ENCODE results near the gene MYO18B.

Gene MYO18B

DNA sequence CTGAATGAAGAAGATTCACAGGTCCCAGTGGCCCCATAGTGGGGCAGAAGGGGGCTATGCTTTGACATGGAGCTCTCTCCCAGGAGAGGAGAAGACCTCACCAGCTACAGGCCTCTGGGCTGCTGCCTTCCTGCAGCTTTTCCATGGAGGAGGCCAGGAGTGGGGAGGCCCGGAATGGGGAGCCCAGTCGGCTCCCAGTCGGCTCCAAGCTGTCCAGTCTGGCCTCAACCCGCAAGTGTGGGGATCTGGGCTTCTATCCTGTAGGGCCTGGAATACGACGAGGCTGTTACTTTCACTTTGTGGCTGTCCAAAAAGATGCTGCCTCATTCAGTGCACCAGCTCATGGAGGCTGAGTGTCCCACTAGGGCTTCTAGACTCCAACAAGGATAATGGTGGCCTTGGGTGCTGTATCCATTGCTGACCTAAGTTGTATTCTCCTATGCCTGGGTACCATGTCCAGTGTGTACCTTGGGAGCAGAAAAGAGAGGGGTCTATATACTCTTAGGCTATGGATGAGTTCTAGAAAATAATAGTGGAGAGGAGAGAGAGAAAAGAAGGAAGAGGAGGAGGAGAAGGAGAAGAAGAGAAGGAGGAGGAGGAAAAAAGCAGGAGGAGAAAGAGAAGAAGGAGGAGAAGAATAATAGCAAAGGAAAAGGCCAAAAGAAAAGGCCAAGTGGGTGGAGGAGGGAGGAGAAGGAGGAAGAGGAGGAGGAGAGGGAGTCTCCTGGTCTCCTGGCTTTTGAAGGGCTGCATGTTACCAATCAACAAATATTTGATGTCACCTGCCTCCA, 1.1 kb downstream of the MYO18B start:
- Histone ChIP-seq H3K79me2 (ENCODE audit: insufficient read depth, low read length) (no peaks in the 10 kb centered on the region), H3K4me3 (ENCODE audit: insufficient read depth, low read length, poor library complexity, severe bottlenecking) (no peak overlapping the region), H2AFZ (ENCODE audit: low read depth, low read length, severe bottlenecking) (no peak overlapping the region), H3K9me3 (ENCODE audit: insufficient read depth, low read length) (no peaks in the 10 kb centered on the region), H3K27me3 (ENCODE audit: low read length) (no peaks in the 10 kb centered on the region), H3K27ac (ENCODE audit: low read depth, low read length) (no peak overlapping the region), H3F3A (ENCODE audit: insufficient read depth) (no peaks in the 10 kb centered on the region), H4K20me1 (ENCODE audit: low read depth, low read length) (no peaks in the 10 kb centered on the region), H3K9ac (ENCODE audit: low read length) (no peak overlapping the region), H3K4me2 (ENCODE audit: low read depth, low read length, poor library complexity, severe bottlenecking) (no peak overlapping the region), H3K36me3 (ENCODE audit: low read length) (no peaks in the 10 kb centered on the region), H3K9me2 (replicated peaks; ENCODE audit: insufficient read depth, low read length) (no peaks in the 10 kb centered on the region)
- TF ChIP-seq, protein P1, sequence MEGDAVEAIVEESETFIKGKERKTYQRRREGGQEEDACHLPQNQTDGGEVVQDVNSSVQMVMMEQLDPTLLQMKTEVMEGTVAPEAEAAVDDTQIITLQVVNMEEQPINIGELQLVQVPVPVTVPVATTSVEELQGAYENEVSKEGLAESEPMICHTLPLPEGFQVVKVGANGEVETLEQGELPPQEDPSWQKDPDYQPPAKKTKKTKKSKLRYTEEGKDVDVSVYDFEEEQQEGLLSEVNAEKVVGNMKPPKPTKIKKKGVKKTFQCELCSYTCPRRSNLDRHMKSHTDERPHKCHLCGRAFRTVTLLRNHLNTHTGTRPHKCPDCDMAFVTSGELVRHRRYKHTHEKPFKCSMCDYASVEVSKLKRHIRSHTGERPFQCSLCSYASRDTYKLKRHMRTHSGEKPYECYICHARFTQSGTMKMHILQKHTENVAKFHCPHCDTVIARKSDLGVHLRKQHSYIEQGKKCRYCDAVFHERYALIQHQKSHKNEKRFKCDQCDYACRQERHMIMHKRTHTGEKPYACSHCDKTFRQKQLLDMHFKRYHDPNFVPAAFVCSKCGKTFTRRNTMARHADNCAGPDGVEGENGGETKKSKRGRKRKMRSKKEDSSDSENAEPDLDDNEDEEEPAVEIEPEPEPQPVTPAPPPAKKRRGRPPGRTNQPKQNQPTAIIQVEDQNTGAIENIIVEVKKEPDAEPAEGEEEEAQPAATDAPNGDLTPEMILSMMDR (IDR thresholded peaks at IDR 0.05; ENCODE audit: insufficient read depth, low read length, poor library complexity, severe bottlenecking): no peak
- TF ChIP-seq EZH2phosphoT487 (conservative IDR thresholded peaks at IDR 0.05; ENCODE audit: low read length): no peak

- H3K9me2 ChIP-seq (replicated peaks; ENCODE audit: insufficient read depth, low read length): no peaks in the 10 kb centered on the region
- no peaks in the 10 kb centered on the region for H4K20me1 ChIP-seq (ENCODE audit: low read depth, low read length)
- no peak overlapping the region for H2AFZ ChIP-seq (ENCODE audit: low read depth, low read length, severe bottlenecking)
- H3K79me2 ChIP-seq (ENCODE audit: insufficient read depth, low read length): no peaks in the 10 kb centered on the region
- H3K9ac ChIP-seq (ENCODE audit: low read length): no peak overlapping the region
- no peaks in the 10 kb centered on the region for H3F3A ChIP-seq (ENCODE audit: insufficient read depth)
- no peaks in the 10 kb centered on the region for H3K27me3 ChIP-seq (ENCODE audit: low read length)
- H3K4me3 ChIP-seq (ENCODE audit: insufficient read depth, low read length, poor library complexity, severe bottlenecking): no peak overlapping the region
- no peak for TF ChIP-seq EZH2phosphoT487 (conservative IDR thresholded peaks at IDR 0.05; ENCODE audit: low read length)
- TF ChIP-seq, protein P1 (IDR thresholded peaks at IDR 0.05; ENCODE audit: insufficient read depth, low read length, poor library complexity, severe bottlenecking): no peak
- H3K9me3 ChIP-seq (ENCODE audit: insufficient read depth, low read length): no peaks in the 10 kb centered on the region
- H3K36me3 ChIP-seq (ENCODE audit: low read length): no peaks in the 10 kb centered on the region
- H3K27ac ChIP-seq (ENCODE audit: low read depth, low read length): no peak overlapping the region
- no peak overlapping the region for H3K4me2 ChIP-seq (ENCODE audit: low read depth, low read length, poor library complexity, severe bottlenecking)
These were observed 2.7 kb downstream of the MYO18B start for GRCh38 chr22:25744694-25745093.

DNA sequence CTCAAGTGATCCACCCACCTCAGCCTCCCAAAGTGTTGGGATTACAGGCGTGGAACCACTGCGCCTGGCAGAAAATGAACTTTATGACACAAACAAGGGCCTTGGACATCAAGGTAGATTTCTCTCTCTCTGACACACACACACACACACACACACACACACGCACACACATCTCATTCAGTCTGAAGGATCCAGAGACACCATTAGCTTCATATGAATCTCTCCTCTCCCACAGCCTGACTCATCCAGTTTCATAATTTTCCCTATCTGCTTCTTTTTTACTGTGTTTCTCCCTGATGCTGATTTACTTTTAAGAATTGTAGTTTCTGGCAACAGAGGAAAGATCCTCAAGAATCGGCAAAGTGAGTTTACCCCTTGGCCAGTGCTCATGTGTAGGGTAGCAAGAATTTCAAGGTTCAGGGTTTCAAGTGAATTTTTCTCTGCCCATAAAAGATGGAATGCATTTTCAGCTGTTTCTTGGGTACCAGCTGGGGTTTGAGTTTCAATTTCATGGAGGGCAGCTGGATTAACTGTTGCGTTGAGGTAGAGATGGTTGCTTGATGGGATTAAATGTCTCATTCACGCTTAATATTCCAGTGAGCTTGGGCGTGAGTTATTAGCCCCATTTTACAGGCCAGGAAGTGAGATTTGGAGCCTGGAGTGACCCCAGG, 3.5 kb downstream of the MYO18B start:
- TF ChIP-seq EZH2phosphoT487 (conservative IDR thresholded peaks at IDR 0.05; ENCODE audit: low read length): no peak
- TF ChIP-seq, protein P1 (IDR thresholded peaks at IDR 0.05; ENCODE audit: insufficient read depth, low read length, poor library complexity, severe bottlenecking): no peak
- Histone ChIP-seq H4K20me1 (ENCODE audit: low read depth, low read length) (no peaks in the 10 kb centered on the region), H3K27ac (ENCODE audit: low read depth, low read length) (no peak overlapping the region), H3K9me2 (replicated peaks; ENCODE audit: insufficient read depth, low read length) (no peaks in the 10 kb centered on the region), H3K79me2 (ENCODE audit: insufficient read depth, low read length) (no peaks in the 10 kb centered on the region), H3K9ac (ENCODE audit: low read length) (no peak overlapping the region), H3K4me2 (ENCODE audit: low read depth, low read length, poor library complexity, severe bottlenecking) (no peak overlapping the region), H2AFZ (ENCODE audit: low read depth, low read length, severe bottlenecking) (no peak overlapping the region), H3K36me3 (ENCODE audit: low read length) (no peaks in the 10 kb centered on the region), H3K27me3 (ENCODE audit: low read length) (no peaks in the 10 kb centered on the region), H3K4me3 (ENCODE audit: insufficient read depth, low read length, poor library complexity, severe bottlenecking) (no peak overlapping the region), H3F3A (ENCODE audit: insufficient read depth) (no peaks in the 10 kb centered on the region), H3K9me3 (ENCODE audit: insufficient read depth, low read length) (no peaks in the 10 kb centered on the region)

All from SU-DHL-6 (cell line).